SK-N-MC (cell line): ENCODE measurements around the gene VPS72.
"Not testable (repeated sequence)": the region's sequence is repeated elsewhere in the genome, so short reads cannot be mapped to it uniquely, and the experiment has no call there.

ENCODE experiments used
- DNase-seq: peaks from one replicate; pipeline ENCODE4 v3.0.0-alpha.2; 2011; ENCODE audit warnings: low read depth, low spot score
- H3K27ac ChIP-seq: fragments of 200-600 bp; sonication (generic); 2 replicates; pipeline ENCODE4 v1.5.1; 2016; ENCODE audit warnings: mixed run types
- H3K36me3 ChIP-seq: fragments of 200-600 bp; sonication (generic); 2 replicates; pipeline ENCODE4 v1.6.1; 2017; ENCODE audit warnings: antibody characterized with exemption, low read length, mixed read lengths; ENCODE audit not compliant: insufficient read depth
- H3K4me3 ChIP-seq: fragments of 200-600 bp; sonication (generic); 2 replicates; pipeline ENCODE4 v1.5.1; 2016
- H3K9ac ChIP-seq: fragments of 200-600 bp; sonication (generic); 2 replicates; pipeline ENCODE4 v1.8.0; 2017; ENCODE audit warnings: mixed run types, mixed read lengths; ENCODE audit not compliant: insufficient read length
- H3K9me3 ChIP-seq: fragments of 200-600 bp; sonication (generic); 2 replicates; pipeline ENCODE4 v1.6.1; 2017; ENCODE audit warnings: low read depth, mild to moderate bottlenecking, antibody characterized with exemption, low read length, moderate library complexity, mixed read lengths
- EZH2 ChIP-seq: fragments of 200-600 bp; sonication (generic); IDR thresholded peaks from one replicate; pipeline ENCODE4 v1.6.1; 2017; ENCODE audit warnings: antibody characterized with exemption
- FOXP2 ChIP-seq: optimal IDR thresholded peaks from 2 replicates; pipeline ENCODE3; 2011; ENCODE audit warnings: mild to moderate bottlenecking, moderate library complexity; ENCODE audit not compliant: insufficient read depth; ENCODE audit errors: extremely low read length, control extremely low read depth
- POLR2AphosphoS5 ChIP-seq: IDR thresholded peaks from 2 replicates; pipeline ENCODE4 v1.6.1; 2012; ENCODE audit warnings: mild to moderate bottlenecking, low read depth, low read length, borderline replicate concordance

The VPS72 gene

DNA sequence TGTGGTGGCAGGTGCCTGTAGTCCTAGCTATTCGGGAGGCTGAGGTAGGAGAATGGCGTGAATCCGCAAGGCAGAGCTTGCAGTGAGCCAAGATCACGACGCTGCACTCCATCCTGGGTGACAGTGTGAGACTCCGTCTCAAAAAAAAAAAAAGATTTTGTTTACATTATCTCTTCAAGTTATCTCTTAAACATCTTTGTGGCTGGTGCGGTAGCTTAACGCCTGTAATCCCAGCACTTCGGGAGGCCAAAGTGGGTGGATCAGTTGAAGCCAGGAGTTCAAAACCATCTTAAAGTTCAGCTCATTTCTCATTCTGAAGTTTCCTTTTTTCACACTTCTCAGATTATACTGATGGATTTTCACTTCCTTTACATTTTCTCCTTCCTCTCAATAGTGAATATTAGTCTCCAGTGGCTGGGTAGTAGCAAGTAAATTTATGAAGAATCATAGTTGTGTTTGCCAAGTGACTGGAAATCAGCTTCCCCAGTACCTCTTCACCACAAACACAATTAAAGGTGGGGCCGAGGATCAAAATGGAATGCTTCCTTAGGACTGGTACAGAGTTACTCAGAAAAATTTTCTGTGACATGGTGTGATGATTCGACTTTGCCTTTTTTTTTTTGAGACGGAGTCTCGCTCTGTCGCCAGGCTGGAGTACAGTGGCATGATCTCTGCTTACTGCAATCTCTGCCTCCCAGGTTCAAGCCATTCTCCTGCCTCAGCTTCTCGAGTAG is 22.1 kb upstream of the VPS72 start:
- Histone ChIP-seq H3K9ac (no peak overlapping the region), H3K27ac (no peak overlapping the region), H3K4me3 (no peak overlapping the region), H3K9me3 (no peaks in the 10 kb centered on the region), H3K36me3 (peaks cover 55% of the 10 kb centered on the region)
- DNase-seq = no peak
- TF ChIP-seq EZH2 (no peak), POLR2AphosphoS5 (no peak), FOXP2 (no peak)

DNA sequence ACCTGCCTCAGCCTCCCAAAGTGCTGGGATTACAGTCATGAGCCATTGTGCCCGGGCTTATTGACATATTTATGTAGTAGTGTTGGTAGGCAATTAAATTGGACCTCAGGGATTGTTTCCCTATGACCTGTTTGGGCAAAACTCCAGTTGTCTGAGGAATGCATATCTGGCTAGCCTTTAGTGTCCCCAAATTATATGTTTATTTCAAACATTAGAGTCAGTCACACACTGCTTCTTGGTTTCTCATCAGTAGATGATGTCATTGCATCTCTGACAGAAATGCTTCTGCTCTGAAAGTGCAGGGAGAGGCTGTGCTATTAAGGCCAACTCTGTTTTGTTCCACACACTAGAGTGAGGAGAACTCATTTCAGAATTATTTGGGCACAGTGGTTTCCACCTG is 20.8 kb upstream of the VPS72 start:
- Histone ChIP-seq H3K36me3 (peaks cover 66% of the 10 kb centered on the region), H3K27ac (0 out of 2 replicates have a peak overlapping the region, but pooled peaks have one; percentile 21), H3K9me3 (no peaks in the 10 kb centered on the region), H3K4me3 (no peak overlapping the region), H3K9ac (no peak overlapping the region)
- no peak for DNase-seq
- TF ChIP-seq POLR2AphosphoS5 (no peak), EZH2 (no peak), FOXP2 (no peak)

DNA sequence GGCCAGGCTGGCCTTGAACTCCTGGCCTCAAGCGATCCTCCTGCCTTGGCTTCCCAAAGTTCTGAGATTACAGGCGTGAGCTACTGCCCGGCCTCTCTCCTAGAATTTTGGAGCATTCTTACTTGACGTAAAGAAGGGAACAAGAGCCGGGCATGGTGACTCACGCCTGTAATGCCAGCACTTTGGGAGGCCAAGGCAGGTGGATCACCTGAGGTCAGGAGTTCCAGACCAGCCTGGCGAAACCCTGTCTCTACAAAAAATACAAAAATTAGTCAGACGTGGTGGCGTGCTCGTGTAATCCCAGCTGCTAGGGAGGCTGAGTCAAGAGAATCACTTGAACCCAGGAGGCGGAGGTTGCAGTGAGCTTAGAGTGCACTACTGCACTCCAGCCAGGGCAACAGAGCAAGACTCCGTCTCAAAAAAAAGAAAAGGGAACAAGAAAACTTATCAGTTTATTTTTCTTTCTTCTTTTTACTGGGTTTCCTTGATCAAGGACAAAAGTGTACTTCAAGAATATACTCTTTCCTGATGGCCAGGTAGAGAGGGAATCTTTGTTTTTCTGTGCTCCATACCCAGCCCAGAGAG is 15.5 kb upstream of the VPS72 start:
- peaks cover 68% of the 10 kb centered on the region for H3K36me3 ChIP-seq
- not testable (repeated sequence) for DNase-seq, H3K27ac ChIP-seq, H3K9me3 ChIP-seq, H3K9ac ChIP-seq, H3K4me3 ChIP-seq

DNA sequence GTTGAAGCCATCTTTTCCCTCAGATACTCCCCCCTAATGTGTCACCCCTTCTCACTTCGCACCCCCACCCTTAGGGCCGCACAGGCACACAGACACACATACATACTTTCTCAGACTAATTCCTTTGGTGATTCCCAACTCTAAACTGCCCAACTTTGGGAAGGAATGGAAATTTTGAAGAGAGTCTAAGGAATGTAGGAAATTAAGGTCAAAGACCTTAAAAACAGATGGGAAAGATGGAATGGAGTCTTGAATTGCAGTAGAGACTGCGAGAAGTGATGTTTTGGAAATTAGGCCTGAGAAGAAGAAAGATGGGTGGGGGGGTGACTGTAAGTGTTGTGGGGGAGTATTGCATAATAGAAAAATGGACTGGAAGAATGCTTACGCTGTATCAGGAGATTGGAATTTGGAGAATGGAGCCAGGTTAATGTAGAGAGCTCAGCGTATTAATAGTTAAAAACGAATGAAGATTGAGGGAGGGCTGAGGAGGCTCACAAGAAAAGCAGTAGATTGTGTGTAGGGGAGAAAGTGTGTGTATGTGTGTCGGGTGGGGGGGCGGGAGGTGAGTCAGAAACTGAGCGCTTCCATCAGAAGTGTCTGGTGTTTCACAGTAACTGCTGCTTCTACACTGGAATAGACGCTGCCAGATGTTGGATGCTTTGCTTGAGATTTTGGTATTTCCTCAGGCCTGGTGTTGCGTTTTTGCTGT is 10.0 kb upstream of the VPS72 start:
- DNase-seq = no peak
- Histone ChIP-seq H3K4me3 (peak overlapping the region; percentile 100), H3K36me3 (peaks cover 27% of the 10 kb centered on the region), H3K9ac (peak overlapping the region; percentile 97), H3K9me3 (no peaks in the 10 kb centered on the region), H3K27ac (0 out of 2 replicates have a peak overlapping the region, but pooled peaks have one; percentile 87)
- TF ChIP-seq POLR2AphosphoS5 (no peak), EZH2 (no peak), FOXP2 (no peak)

DNA sequence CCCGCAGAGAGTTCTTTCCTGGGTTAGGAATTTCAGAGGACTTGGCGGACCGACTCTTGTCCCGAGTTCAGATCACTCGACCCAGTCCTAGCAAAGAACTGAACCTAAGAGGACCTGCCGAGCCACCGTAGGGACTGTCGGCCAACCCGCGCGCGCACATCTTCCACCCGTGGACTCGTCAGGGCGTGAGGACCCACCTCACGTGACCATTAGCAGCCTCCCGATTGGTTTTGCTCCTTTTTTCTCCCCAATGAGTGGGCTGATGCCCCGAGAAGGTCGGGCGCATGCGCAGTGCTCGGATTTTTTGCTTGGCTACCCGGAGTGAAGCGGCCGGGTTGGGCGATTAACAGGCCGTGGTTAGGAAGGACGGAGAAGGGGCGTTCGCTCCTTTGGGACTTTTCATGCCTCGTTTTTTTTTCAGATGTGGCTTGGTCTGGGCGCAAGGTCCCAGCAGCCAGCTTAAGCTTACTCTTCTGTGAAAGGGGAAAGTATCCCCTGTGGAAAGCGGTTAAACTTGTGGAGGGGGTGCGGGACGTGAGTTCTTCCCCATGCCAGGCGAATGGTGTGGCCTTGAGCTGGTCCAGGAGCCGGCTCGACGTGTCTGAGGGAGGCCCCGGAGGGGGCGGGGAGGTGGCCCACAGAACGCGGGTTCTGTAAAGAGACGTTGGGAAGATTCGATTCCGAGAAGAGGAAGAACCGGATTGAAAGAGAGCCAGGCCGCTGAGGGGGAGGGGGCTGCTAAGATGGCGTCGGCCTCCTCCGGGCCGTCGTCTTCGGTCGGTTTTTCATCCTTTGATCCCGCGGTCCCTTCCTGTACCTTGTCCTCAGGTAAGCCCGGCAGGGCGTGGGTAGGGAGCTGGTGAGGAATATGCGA is 8.5 kb upstream of the VPS72 start, which contains the start of gene PIP5K1A:
PIP5K1A (plus strand) TSS at position 299 of the 874 bp plus-strand sequence; CDS start at position 744, 445 bp downstream.
- Histone ChIP-seq H3K9me3 (no peaks in the 10 kb centered on the region), H3K9ac (peak within 1 kb of the TSS; percentile 97), H3K4me3 (peak within 1 kb of the TSS; percentile 100), H3K36me3 (peaks cover 17% of the 10 kb centered on the region), H3K27ac (peak within 1 kb of the TSS; percentile 87)
- DNase-seq = peak; percentile 92
- TF ChIP-seq EZH2 (no peak), FOXP2 (no peak), POLR2AphosphoS5 (peak; percentile 89)

DNA sequence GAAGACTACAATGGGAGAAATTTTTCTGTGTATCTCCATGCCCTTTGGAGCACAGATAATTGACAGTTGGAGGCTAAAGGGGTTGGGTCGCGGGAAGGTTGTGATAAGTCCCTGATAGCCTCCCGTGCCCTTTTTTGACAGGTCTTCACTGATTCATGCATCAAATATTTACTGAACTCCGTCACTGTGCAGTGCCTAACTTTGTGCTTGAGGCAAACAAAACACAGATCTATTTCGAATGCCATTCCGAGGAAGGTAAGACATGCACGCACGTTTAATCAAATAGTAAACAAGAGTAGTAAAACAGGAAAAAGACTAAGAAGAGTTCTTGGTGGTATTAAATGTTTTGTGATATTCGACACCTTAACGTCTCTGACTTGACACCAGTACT is 7.9 kb upstream of the VPS72 start:
- TF ChIP-seq EZH2 (no peak), POLR2AphosphoS5 (no peak), FOXP2 (no peak)
- peaks cover 10% of the 10 kb centered on the region for H3K36me3 ChIP-seq
- H3K27ac ChIP-seq = peak overlapping the region; percentile 74
- DNase-seq = no peak
- peak overlapping the region; percentile 78 for H3K9ac ChIP-seq
- no peaks in the 10 kb centered on the region for H3K9me3 ChIP-seq
- peak overlapping the region; percentile 100 for H3K4me3 ChIP-seq

DNA sequence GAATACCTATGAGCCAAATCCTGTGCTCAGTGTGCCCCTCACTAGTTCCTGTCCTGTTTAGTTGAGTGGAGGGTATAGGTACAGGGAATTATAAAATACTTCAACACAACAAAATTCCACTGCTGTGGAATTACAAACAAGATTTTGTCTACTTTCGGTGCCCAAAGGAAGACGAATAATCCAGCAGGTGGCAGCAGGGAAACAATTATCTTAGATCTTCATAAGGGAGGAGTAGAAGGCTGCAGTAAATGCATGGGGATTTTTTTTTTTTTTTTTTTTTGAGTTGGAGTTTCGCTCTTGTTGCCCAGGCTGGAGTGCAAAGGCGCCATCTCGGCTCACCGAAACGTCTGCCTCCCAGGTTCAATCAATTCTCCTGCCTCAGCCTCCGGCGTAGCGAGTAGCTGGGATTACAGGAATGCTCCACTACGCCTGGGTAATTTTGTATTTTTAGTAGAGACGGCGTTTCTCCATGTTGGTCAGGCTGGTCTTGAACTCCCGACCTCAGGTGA is 6.3 kb upstream of the VPS72 start:
- peak overlapping the region; percentile 91 for H3K27ac ChIP-seq
- TF ChIP-seq EZH2 (no peak), FOXP2 (no peak), POLR2AphosphoS5 (no peak)
- H3K9me3 ChIP-seq = no peaks in the 10 kb centered on the region
- peak overlapping the region; percentile 49 for H3K9ac ChIP-seq
- DNase-seq = peak; percentile 91
- H3K36me3 ChIP-seq = no peaks in the 10 kb centered on the region
- H3K4me3 ChIP-seq = peak overlapping the region; percentile 77

DNA sequence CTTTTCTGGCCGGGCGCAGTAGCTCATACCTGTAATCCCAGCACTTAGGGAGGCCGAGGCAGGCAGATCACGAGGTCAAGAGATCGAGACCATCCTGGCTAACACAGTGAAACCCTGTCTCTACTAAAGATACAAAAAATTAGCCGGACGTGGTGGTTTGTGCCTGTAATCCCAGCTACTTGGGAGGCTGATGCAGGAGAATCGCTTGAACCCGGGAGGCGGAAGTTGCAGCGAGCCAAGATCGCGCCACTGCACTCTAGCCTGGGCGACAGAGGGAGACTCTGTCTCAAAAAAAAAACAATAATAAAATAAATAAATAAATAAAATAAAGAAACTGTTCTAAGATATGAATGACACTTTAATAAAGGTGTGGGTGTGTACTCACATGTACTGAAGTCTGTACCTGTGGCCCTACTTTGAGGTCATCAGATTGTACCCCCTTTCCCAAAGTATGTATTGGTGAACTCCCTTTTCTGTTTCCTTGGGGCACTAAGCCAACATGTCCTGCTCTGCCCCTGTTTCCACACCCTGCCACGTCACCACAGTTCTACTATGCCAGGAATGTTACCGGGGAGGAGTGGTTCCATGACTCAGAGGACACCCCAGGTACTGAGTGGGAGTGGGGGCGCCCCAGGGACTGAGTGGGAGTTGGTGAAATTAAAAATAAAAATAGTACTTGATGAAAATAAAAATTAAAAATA is 5.0 kb upstream of the VPS72 start:
- not testable (repeated sequence) for DNase-seq, H3K27ac ChIP-seq, H3K9ac ChIP-seq, H3K9me3 ChIP-seq, H3K36me3 ChIP-seq, H3K4me3 ChIP-seq
